HG03159 (cell line): ENCODE measurements around the gene MFAP1.
A peak's percentile ranks its signal among the peaks of the same experiment; 100 is the strongest.
"Not testable (repeated sequence)": the region's sequence is repeated elsewhere in the genome, so short reads cannot be mapped to it uniquely, and the experiment has no call there.

ENCODE experiments used
- ATAC-seq: cut with Tn5 transposase; IDR thresholded peaks from one replicate; pipeline ENCODE4 v1.9.1; 2021; ENCODE audit warnings: mild to moderate bottlenecking, moderate library complexity; ENCODE audit not compliant: unreplicated experiment

MFAP1 gene

GRCh38 chr15:43824302-43825246, at the start of gene MFAP1:
TSS of gene MFAP1 (minus strand) at chr15:43824690. CDS start at chr15:43824569, 121 bp downstream.
- ATAC-seq, result peak; percentile 73

- ATAC-seq, result no peak
These were observed 49.2 kb upstream of the MFAP1 start for GRCh38 chr15:43873651-43874050.

- ATAC-seq, result no peak
These were observed 48.0 kb upstream of the MFAP1 start for GRCh38 chr15:43872416-43873020.

- ATAC-seq, result no peak
These were observed 47.3 kb upstream of the MFAP1 start for GRCh38 chr15:43871835-43872234.

- ATAC-seq, result no peak
These were observed 43.9 kb upstream of the MFAP1 start for GRCh38 chr15:43868406-43868805.

- ATAC-seq, result no peak
These were observed 42.6 kb upstream of the MFAP1 start for GRCh38 chr15:43867096-43867495.

- not testable (repeated sequence) for ATAC-seq
These were observed 42.1 kb upstream of the MFAP1 start for GRCh38 chr15:43866636-43867035.

GRCh38 chr15:43859546-43859945, 35.1 kb upstream of the MFAP1 start:
- no peak for ATAC-seq

- no peak for ATAC-seq
These were observed 30.3 kb upstream of the MFAP1 start for GRCh38 chr15:43854801-43855200.

- no peak for ATAC-seq
These were observed 28.1 kb upstream of the MFAP1 start for GRCh38 chr15:43852607-43853006.

- no peak for ATAC-seq
These were observed 26.8 kb upstream of the MFAP1 start for GRCh38 chr15:43851251-43851650.

- no peak for ATAC-seq
These were observed 20.9 kb upstream of the MFAP1 start for GRCh38 chr15:43845421-43845820.

GRCh38 chr15:43832485-43832884, 8.0 kb upstream of the MFAP1 start:
- ATAC-seq, result not testable (repeated sequence)

- not testable (repeated sequence) for ATAC-seq
These were observed 7.1 kb upstream of the MFAP1 start for GRCh38 chr15:43831519-43832052.

GRCh38 chr15:43830691-43831275, 6.3 kb upstream of the MFAP1 start:
- not testable (repeated sequence) for ATAC-seq

- not testable (repeated sequence) for ATAC-seq
These were observed 5.6 kb upstream of the MFAP1 start for GRCh38 chr15:43829951-43830540.

GRCh38 chr15:43828061-43828657, 3.7 kb upstream of the MFAP1 start:
- no peak for ATAC-seq

- ATAC-seq, result peak; percentile 59
These were observed 2.2 kb upstream of the MFAP1 start, which contains the start of gene WDR76 for GRCh38 chr15:43826508-43827341. TSS of gene WDR76 (plus strand) at chr15:43827002. CDS start at chr15:43827033, 31 bp downstream.

- no peak for ATAC-seq
These were observed 1.6 kb upstream of the MFAP1 start for GRCh38 chr15:43826029-43826507.
